Body of pancreas (tissue), 4 donors: ENCODE data around the gene ACAD10. TPM values are rescaled to one million over a fixed set of nuclear protein-coding genes. Genes with fewer than 3 reads are reported as not detected.

Experiments used
- ATAC-seq: fragments of 150-250 bp; one replicate; pipeline ENCODE4 v1.9.1; 2016
- DNase-seq, 4 donors: peaks; one replicate each; pipeline ENCODE4 v3.0.0-alpha.2; 2019
- H3K27ac ChIP-seq, 4 donors: fragments of 200-600 bp; sonication (generic); 1 replicate in 3 of 4; 2 replicates in 1 of 4; pipeline versions ENCODE4 v1.5.1 to v1.6.1; 2016 to 2019; ENCODE audit warnings: mild to moderate bottlenecking in 1 of 4, mixed read lengths in 1 of 4, moderate library complexity in 1 of 4
- H3K27me3 ChIP-seq, 2 donors: fragments of 200-600 bp; sonication (generic); one replicate each; pipeline ENCODE4 v1.6.0; 2016; ENCODE audit warnings: mild to moderate bottlenecking in 1 of 2
- H3K36me3 ChIP-seq, 2 donors: fragments of 200-600 bp; sonication (generic); replicated peaks in 1 of 2; 2 replicates each; pipeline ENCODE4 v1.5.1; 2016; ENCODE audit warnings: low read depth in 2 of 2; ENCODE audit not compliant: insufficient read depth in 1 of 2
- H3K4me1 ChIP-seq: fragments of 200-600 bp; sonication (generic); one replicate; pipeline ENCODE4 v1.6.0; 2016
- H3K4me3 ChIP-seq, 2 donors: fragments of 200-600 bp; sonication (generic); 1 replicate in 1 of 2; 2 replicates in 1 of 2; pipeline ENCODE4 v1.5.1; 2016 to 2019
- H3K9me3 ChIP-seq, 3 donors: fragments of 200-600 bp; sonication (generic); 1 replicate in 2 of 3; 2 replicates in 1 of 3; pipeline ENCODE4 v1.5.1; 2016
- CTCF ChIP-seq, 7 experiments: fragments of 450-650 bp in 4 of 7; fragments of 200-600 bp in 3 of 7; sonication (generic) in 3 of 7; IDR thresholded peaks; one replicate each; pipeline ENCODE4 v1.5.1; 2016 to 2019; ENCODE audit warnings: antibody characterized with exemption in 7 of 7
- POLR2A ChIP-seq, 3 donors: fragments of 450-650 bp; IDR thresholded peaks; one replicate each; pipeline ENCODE4 v1.6.1; 2016; ENCODE audit warnings: antibody characterized with exemption in 3 of 3, mild to moderate bottlenecking in 2 of 3
- WGBS, 2 donors: methylation state at CpG; one replicate each; pipeline ENCODE4 v1.1.5; 2017; 5-methylcytosine and 5-hydroxymethylcytosine counted together
- intact Hi-C: fragments of 100-400 bp; cut with DNase I; formaldehyde crosslinking; loops from one replicate; pipeline ENCODE4 v1.15.1; 2023
- total RNA-seq, 2 donors: library from RNA; depleted of rRNA; stranded (reverse); fragments of >200 nt; gene quantifications; one replicate each; pipeline ENCODE4 v1.1.0, GENCODE V29; 2016

The ACAD10 gene
- total RNA-seq, 2 donors from 2014 or later, result 20.8 to 35.3 TPM

GRCh38 chr12:111781085-111781658 is 95.3 kb downstream of the ACAD10 start:
- H3K36me3 ChIP-seq, result peaks cover 0 to 16% of the 10 kb centered on the region in 2 donors
- no peaks in the 10 kb centered on the region for H3K9me3 ChIP-seq
- WGBS, 2 donors, result 96% methylated on average over 2 of the region's 2 CpGs; no CpG with 5 or more reads in 1 of the 2 donors
- H3K27me3 ChIP-seq, result no peaks in the 10 kb centered on the region
- H3K4me1 ChIP-seq, result peaks cover 71% of the 10 kb centered on the region
- H3K27ac ChIP-seq, result peak overlapping the region; percentile 40 to 69 (median 62)
- intact Hi-C loops, result no loop called here
- no peak for TF ChIP-seq CTCF (IDR thresholded peaks at IDR 0.05)
- TF ChIP-seq POLR2A (IDR thresholded peaks at IDR 0.05), result no peak
- H3K4me3 ChIP-seq, result no peak overlapping the region
- ATAC-seq (no peak), DNase-seq (no peak)

GRCh38 chr12:111783046-111783445 is 97.2 kb downstream of the ACAD10 start:
- Histone ChIP-seq H3K9me3 (no peaks in the 10 kb centered on the region), H3K4me1 (peaks cover 70% of the 10 kb centered on the region), H3K27me3 (no peaks in the 10 kb centered on the region), H3K4me3 (no peak overlapping the region), H3K27ac (no peak overlapping the region), H3K36me3 (peaks cover 0 to 16% of the 10 kb centered on the region in 2 donors)
- DNase-seq (no peak), ATAC-seq (no peak)
- 93 to 94% methylated on average over 17 of the region's 17 CpGs for WGBS, 2 donors
- TF ChIP-seq POLR2A (IDR thresholded peaks at IDR 0.05), result no peak
- TF ChIP-seq CTCF (IDR thresholded peaks at IDR 0.05), result no peak
- intact Hi-C loops, result no loop called here

GRCh38 chr12:111784953-111785352 is 99.1 kb downstream of the ACAD10 start:
- H3K4me1 ChIP-seq, result peaks cover 56% of the 10 kb centered on the region
- intact Hi-C loops, result no loop called here
- TF ChIP-seq CTCF (IDR thresholded peaks at IDR 0.05) (no peak), POLR2A (IDR thresholded peaks at IDR 0.05) (no peak)
- 98 to 100% methylated on average over 4 of the region's 4 CpGs for whole genome bisulfite sequencing, 2 donors
- H3K9me3 ChIP-seq, result no peaks in the 10 kb centered on the region
- no peak overlapping the region for H3K4me3 ChIP-seq
- H3K36me3 ChIP-seq, result peaks cover 0 to 18% of the 10 kb centered on the region in 2 donors
- H3K27ac ChIP-seq, result peak overlapping the region in 3 of 4 donors; percentile 23 to 69 (median 48)
- ATAC-seq, result no peak
- H3K27me3 ChIP-seq, result no peaks in the 10 kb centered on the region
- DNase-seq, result no peak

- ATAC-seq (no peak), DNase-seq (no peak)
- intact Hi-C loops, result no loop called here
- H3K27me3 ChIP-seq, result no peaks in the 10 kb centered on the region
- H3K4me1 ChIP-seq, result peaks cover 50% of the 10 kb centered on the region
- TF ChIP-seq POLR2A (IDR thresholded peaks at IDR 0.05), result no peak
- no peak for TF ChIP-seq CTCF (IDR thresholded peaks at IDR 0.05)
- no peaks in the 10 kb centered on the region for H3K9me3 ChIP-seq
- WGBS, 2 donors, result 51 to 54% methylated on average over 2 of the region's 2 CpGs
- peaks cover 0 to 21% of the 10 kb centered on the region in 2 donors for H3K36me3 ChIP-seq
- no peak overlapping the region for H3K4me3 ChIP-seq
- peak overlapping the region in 3 of 4 donors; percentile 23 to 69 (median 48) for H3K27ac ChIP-seq
Measured at GRCh38 chr12:111785651-111786050, 99.8 kb downstream of the ACAD10 start.

- WGBS, 2 donors, result 8 to 10% methylated on average over 8 of the region's 8 CpGs
- H3K9me3 ChIP-seq, result no peaks in the 10 kb centered on the region
- H3K36me3 ChIP-seq, result peaks cover 0 to 31% of the 10 kb centered on the region in 2 donors
- peak; percentile 86 for ATAC-seq
- peak; percentile 80 to 88 (median 84) for DNase-seq
- H3K4me1 ChIP-seq, result peaks cover 41% of the 10 kb centered on the region
- peak overlapping the region in 3 of 4 donors; percentile 2 to 69 (median 49) for H3K27ac ChIP-seq
- intact Hi-C loops, result no loop called here
- H3K4me3 ChIP-seq, result no peak overlapping the region
- peak; percentile 42 to 95 (median 86) for TF ChIP-seq CTCF (IDR thresholded peaks at IDR 0.05)
- TF ChIP-seq POLR2A (IDR thresholded peaks at IDR 0.05), result no peak
- H3K27me3 ChIP-seq, result no peaks in the 10 kb centered on the region
Measured at GRCh38 chr12:111788178-111788654, 102.4 kb downstream of the ACAD10 start.
